Central memory CD8-positive, alpha-beta T cell (primary cell): ENCODE results near the gene APAF1.

Experiments
- ATAC-seq: fragments of 150-1000 bp; cut with Tn5 transposase; replicated peaks from 2 replicates; pipeline ENCODE4 v1.10.0; 2022; ENCODE audit warnings: mild to moderate bottlenecking, moderate FRiP score, moderate number of reproducible peaks; ENCODE audit not compliant: poor library complexity, severe bottlenecking; ENCODE audit errors: extremely low read depth
- DNase-seq, 2 donors: peaks; one replicate each; pipeline ENCODE4 v3.0.0; 2021; ENCODE audit warnings: low spot score in 2 of 2
- H3K27ac Mint-ChIP-seq: one replicate; pipeline ENCODE4 v1.8.0; 2022; ENCODE audit warnings: low read depth, mild to moderate bottlenecking, moderate library complexity, mixed read lengths
- H3K27me3 Mint-ChIP-seq: one replicate; pipeline ENCODE4 v1.8.0; 2022; ENCODE audit warnings: mixed read lengths
- H3K36me3 Mint-ChIP-seq: one replicate; pipeline ENCODE4 v1.8.0; 2022; ENCODE audit warnings: mild to moderate bottlenecking, moderate library complexity, mixed read lengths; ENCODE audit not compliant: insufficient read depth
- H3K4me1 Mint-ChIP-seq: one replicate; pipeline ENCODE4 v1.8.0; 2022; ENCODE audit warnings: mixed read lengths
- H3K4me3 Mint-ChIP-seq: one replicate; pipeline ENCODE4 v1.8.0; 2022; ENCODE audit warnings: mild to moderate bottlenecking, moderate library complexity, mixed read lengths
- H3K9me3 Mint-ChIP-seq: one replicate; pipeline ENCODE4 v1.8.0; 2022; ENCODE audit warnings: mixed read lengths

The APAF1 gene

GRCh38 chr12:98678946-98679610 lies 34.0 kb downstream of the APAF1 start:
- DNase-seq (no peak), ATAC-seq (no peak)
- Mint-ChIP-seq H3K4me3 (no peak overlapping the region), H3K27me3 (no peaks in the 10 kb centered on the region), H3K9me3 (no peaks in the 10 kb centered on the region), H3K27ac (no peak overlapping the region), H3K4me1 (no peaks in the 10 kb centered on the region), H3K36me3 (peaks cover 38% of the 10 kb centered on the region)

GRCh38 chr12:98679611-98680005 lies 34.5 kb downstream of the APAF1 start:
- peaks cover 42% of the 10 kb centered on the region for H3K36me3 Mint-ChIP-seq
- no peak for DNase-seq
- no peak for ATAC-seq
- no peak overlapping the region for H3K27ac Mint-ChIP-seq
- no peaks in the 10 kb centered on the region for H3K27me3 Mint-ChIP-seq
- no peak overlapping the region for H3K4me3 Mint-ChIP-seq
- no peaks in the 10 kb centered on the region for H3K9me3 Mint-ChIP-seq
- H3K4me1 Mint-ChIP-seq: no peaks in the 10 kb centered on the region

- DNase-seq (no peak), ATAC-seq (no peak)
- H3K27ac Mint-ChIP-seq: peak overlapping the region; percentile 4
- H3K4me1 Mint-ChIP-seq: no peaks in the 10 kb centered on the region
- H3K27me3 Mint-ChIP-seq: no peaks in the 10 kb centered on the region
- peaks cover 45% of the 10 kb centered on the region for H3K36me3 Mint-ChIP-seq
- no peaks in the 10 kb centered on the region for H3K9me3 Mint-ChIP-seq
- no peak overlapping the region for H3K4me3 Mint-ChIP-seq
These were observed 39.1 kb downstream of the APAF1 start for GRCh38 chr12:98684199-98684598.

GRCh38 chr12:98686603-98687002 lies 41.5 kb downstream of the APAF1 start:
- Mint-ChIP-seq H3K9me3 (no peaks in the 10 kb centered on the region), H3K27me3 (no peaks in the 10 kb centered on the region), H3K27ac (no peak overlapping the region), H3K4me1 (peaks cover 7% of the 10 kb centered on the region), H3K36me3 (peaks cover 47% of the 10 kb centered on the region), H3K4me3 (no peak overlapping the region)
- no peak for ATAC-seq
- DNase-seq: no peak

- Mint-ChIP-seq H3K27ac (peak overlapping the region; percentile 69), H3K27me3 (no peaks in the 10 kb centered on the region), H3K9me3 (no peaks in the 10 kb centered on the region), H3K4me1 (peaks cover 29% of the 10 kb centered on the region), H3K36me3 (peaks cover 40% of the 10 kb centered on the region), H3K4me3 (no peak overlapping the region)
- ATAC-seq (no peak), DNase-seq (no peak)
These were observed 46.3 kb downstream of the APAF1 start for GRCh38 chr12:98691351-98691750.

- DNase-seq: no peak
- peaks cover 42% of the 10 kb centered on the region for H3K4me1 Mint-ChIP-seq
- H3K27ac Mint-ChIP-seq: peak overlapping the region; percentile 17
- no peak for ATAC-seq
- H3K4me3 Mint-ChIP-seq: no peak overlapping the region
- no peaks in the 10 kb centered on the region for H3K9me3 Mint-ChIP-seq
- peaks cover 28% of the 10 kb centered on the region for H3K36me3 Mint-ChIP-seq
- H3K27me3 Mint-ChIP-seq: no peaks in the 10 kb centered on the region
These were observed 51.1 kb downstream of the APAF1 start for GRCh38 chr12:98696036-98696646.

- Mint-ChIP-seq H3K4me1 (peaks cover 34% of the 10 kb centered on the region), H3K27me3 (no peaks in the 10 kb centered on the region), H3K36me3 (peaks cover 25% of the 10 kb centered on the region), H3K27ac (peak overlapping the region; percentile 4), H3K9me3 (no peaks in the 10 kb centered on the region), H3K4me3 (no peak overlapping the region)
- DNase-seq: no peak
- ATAC-seq: no peak
These were observed 52.1 kb downstream of the APAF1 start for GRCh38 chr12:98697209-98697608.

GRCh38 chr12:98698603-98699463 lies 53.7 kb downstream of the APAF1 start:
- no peak for DNase-seq

GRCh38 chr12:98699586-98699985 lies 54.5 kb downstream of the APAF1 start:
- Mint-ChIP-seq H3K36me3 (peaks cover 22% of the 10 kb centered on the region), H3K27me3 (no peaks in the 10 kb centered on the region), H3K4me3 (no peak overlapping the region), H3K27ac (no peak overlapping the region), H3K9me3 (no peaks in the 10 kb centered on the region), H3K4me1 (peaks cover 23% of the 10 kb centered on the region)
- ATAC-seq: no peak
- no peak for DNase-seq

More at GRCh38 chr12:98698603-98699463, 53.7 kb downstream of the APAF1 start:
- H3K9me3 Mint-ChIP-seq: no peaks in the 10 kb centered on the region
- H3K4me3 Mint-ChIP-seq: no peak overlapping the region
- ATAC-seq: peak; percentile 56
- H3K27me3 Mint-ChIP-seq: no peaks in the 10 kb centered on the region
- no peak overlapping the region for H3K27ac Mint-ChIP-seq
- peaks cover 29% of the 10 kb centered on the region for H3K4me1 Mint-ChIP-seq
- peaks cover 26% of the 10 kb centered on the region for H3K36me3 Mint-ChIP-seq

GRCh38 chr12:98701166-98701565 lies 56.1 kb downstream of the APAF1 start:
- Mint-ChIP-seq H3K4me3 (no peak overlapping the region), H3K27me3 (no peaks in the 10 kb centered on the region), H3K4me1 (peaks cover 18% of the 10 kb centered on the region), H3K27ac (no peak overlapping the region), H3K9me3 (no peaks in the 10 kb centered on the region), H3K36me3 (peaks cover 18% of the 10 kb centered on the region)
- DNase-seq (no peak), ATAC-seq (no peak)

- no peak for ATAC-seq
- Mint-ChIP-seq H3K27ac (no peak overlapping the region), H3K9me3 (no peaks in the 10 kb centered on the region)
These were observed 63.9 kb downstream of the APAF1 start for GRCh38 chr12:98709022-98709421.

GRCh38 chr12:98714426-98714825 lies 69.3 kb downstream of the APAF1 start:
- peaks cover 31% of the 10 kb centered on the region for H3K36me3 Mint-ChIP-seq
- H3K4me1 Mint-ChIP-seq: peaks cover 6% of the 10 kb centered on the region
- no peaks in the 10 kb centered on the region for H3K27me3 Mint-ChIP-seq
- ATAC-seq (no peak), DNase-seq (no peak)
- H3K4me3 Mint-ChIP-seq: no peak overlapping the region
- H3K9me3 Mint-ChIP-seq: no peaks in the 10 kb centered on the region
- no peak overlapping the region for H3K27ac Mint-ChIP-seq

More at GRCh38 chr12:98709022-98709421, 63.9 kb downstream of the APAF1 start:
- Mint-ChIP-seq H3K4me3 (no peak overlapping the region), H3K4me1 (peaks cover 10% of the 10 kb centered on the region), H3K36me3 (peaks cover 24% of the 10 kb centered on the region), H3K27me3 (no peaks in the 10 kb centered on the region)
- no peak for DNase-seq
